ENCODE results near the gene GLIPR2.
A peak's percentile ranks its signal among the peaks of the same experiment; 100 is the strongest.
"Not testable (repeated sequence)": the region's sequence is repeated elsewhere in the genome, so short reads cannot be mapped to it uniquely, and the experiment has no call there.

GLIPR2 gene

DNA sequence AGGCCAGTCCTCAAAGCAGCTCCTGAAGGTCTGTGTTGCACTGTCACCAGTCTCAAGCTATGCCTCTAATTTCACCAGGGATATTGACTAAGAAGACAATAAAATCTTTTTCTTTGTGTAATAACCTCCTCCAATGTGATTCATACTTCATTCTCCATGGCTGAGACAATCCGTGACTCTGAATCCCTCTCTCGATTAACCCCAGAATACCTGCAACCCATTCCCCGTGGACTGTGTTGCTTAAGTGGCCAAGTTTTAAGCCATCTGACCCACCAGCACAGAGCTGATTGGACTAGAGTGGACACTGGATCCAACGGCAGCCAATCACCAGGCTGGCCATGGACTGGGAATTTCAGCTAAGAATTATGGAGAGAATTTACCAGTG lies 27.2 kb downstream of the GLIPR2 start:
- DNase-seq (ENCODE audit: low read depth), result peak; percentile 61

DNA sequence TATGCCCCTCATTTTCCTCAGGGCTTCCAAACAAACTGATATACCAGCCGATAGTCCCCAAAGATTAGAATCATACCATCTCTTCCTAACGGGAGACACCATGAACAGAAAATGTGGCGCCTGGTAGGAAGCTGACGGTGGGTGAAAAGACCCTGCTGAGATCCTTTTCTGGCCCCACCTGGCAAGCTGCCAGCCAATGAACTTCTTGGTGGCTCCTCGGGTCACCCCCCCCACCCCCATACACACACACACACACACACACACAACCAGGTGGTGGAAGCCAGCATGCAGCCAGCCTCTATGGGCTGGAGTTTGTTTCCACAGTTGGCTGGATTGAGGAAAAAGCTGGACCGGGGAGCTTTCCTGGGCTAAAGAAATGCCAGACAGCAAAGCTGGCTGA lies 27.8 kb downstream of the GLIPR2 start:
- no peak for DNase-seq (ENCODE audit: low read depth)

DNA sequence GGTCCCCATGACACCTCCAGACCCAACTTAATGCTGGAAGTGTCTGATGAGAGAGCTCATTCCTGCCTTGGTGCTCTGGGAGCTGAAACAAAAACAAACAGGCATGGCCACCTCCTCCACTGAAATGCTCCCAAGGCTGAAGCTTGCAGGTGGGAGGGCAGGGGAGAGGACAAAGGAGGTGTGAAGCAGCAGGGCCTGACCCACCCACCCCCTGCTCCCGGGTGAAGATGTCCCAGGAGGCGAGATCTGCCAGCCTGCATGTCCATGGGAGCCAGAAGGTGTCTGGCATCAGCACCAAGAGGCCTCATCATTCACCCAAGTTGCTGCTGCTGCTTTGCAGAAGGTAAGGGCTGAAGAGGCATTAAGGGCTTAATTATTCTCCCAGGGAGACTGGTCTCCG lies 28.5 kb downstream of the GLIPR2 start:
- DNase-seq (ENCODE audit: low read depth), result no peak

DNA sequence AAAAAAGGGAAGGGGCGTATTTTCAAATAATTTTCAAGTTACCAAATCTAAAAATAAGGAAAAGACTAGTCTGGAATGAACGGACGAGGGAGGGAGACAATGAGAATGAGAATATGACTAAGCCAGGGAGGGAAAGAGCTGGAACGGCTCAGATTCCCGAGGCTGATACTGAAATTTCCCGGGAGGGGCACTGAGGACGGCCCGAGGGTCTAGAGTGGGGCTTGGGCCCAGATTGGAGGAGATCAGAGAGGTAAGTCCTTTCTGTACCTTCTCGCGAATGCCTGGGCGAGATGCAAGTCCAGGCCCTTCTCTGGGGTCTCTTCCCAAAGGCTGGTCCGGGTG lies 29.3 kb downstream of the GLIPR2 start:
- DNase-seq (ENCODE audit: low read depth), result no peak

DNA sequence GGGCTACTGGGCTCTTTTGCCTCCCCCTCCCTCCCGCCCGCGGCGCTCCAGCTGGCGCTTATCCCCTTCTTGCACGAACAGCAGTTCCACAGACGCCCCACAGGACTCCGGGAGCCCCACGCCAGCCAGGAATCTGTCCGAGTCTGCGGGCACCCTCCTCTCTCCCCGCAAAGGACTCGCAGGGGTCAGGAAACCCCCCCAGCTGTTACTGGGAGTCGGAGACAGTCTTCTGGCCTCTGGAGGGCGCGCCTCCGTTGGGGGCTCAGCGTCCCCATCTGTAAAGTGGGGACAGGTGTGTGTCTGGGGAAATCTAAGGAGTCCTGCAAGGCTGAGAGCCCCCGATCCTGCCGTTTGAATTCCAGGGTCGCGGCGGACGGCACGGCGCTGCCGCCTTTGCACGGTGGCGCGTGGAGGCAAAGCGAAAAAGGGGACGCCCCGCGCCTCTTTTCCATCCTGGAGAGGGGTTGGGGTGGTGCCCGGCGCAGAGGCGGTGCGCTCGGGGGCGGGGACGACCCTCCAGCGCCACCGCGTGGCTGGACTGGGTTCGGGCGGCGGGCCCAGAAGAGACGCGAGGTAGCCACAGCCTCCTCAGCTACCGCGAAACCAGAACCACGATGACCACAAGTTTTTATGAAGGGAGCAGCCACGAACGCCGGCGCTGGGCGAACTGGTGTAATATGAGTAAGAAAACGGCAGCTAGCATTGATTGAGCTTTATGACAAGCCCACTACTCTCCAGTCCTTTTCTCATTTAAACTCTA lies 29.8 kb downstream of the GLIPR2 start:
- DNase-seq (ENCODE audit: low read depth), result peak; percentile 88

DNA sequence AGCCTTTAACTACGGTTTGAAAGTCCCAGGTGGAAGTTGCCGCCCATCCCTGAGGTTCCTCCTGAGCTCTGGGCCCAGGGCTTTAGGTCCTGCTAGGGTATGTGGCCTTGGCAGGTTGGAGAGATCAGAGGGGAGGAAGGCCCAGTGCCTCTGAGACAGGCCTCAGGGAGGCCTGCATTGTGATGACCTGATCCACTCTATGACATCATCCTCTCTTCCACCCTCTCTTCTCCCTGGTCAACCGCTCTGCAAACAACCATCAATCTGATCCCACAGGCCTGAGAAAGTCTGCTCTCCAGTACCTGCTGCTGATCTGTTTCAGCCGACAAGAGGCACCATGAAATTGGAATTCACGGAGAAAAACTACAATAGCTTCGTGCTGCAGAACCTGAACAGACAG lies 32.6 kb downstream of the GLIPR2 start, which contains the start of gene CCIN:
TSS of gene CCIN (plus strand) at position 223 of the 400 bp plus-strand sequence. CDS start at position 338, 115 bp downstream.
- DNase-seq (ENCODE audit: low read depth), result no peak

DNA sequence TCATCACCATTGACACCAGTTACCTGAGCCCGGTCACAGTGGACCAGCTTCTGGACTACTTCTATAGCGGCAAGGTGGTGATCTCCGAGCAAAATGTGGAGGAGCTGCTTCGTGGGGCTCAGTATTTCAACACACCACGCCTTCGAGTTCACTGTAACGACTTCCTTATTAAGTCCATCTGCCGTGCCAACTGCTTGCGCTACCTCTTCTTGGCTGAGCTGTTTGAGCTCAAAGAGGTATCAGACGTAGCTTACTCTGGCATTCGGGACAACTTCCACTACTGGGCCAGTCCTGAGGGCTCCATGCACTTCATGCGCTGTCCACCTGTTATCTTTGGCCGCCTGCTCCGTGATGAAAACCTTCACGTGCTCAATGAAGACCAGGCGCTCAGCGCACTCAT lies 33.2 kb downstream of the GLIPR2 start:
- DNase-seq (ENCODE audit: low read depth), result no peak

DNA sequence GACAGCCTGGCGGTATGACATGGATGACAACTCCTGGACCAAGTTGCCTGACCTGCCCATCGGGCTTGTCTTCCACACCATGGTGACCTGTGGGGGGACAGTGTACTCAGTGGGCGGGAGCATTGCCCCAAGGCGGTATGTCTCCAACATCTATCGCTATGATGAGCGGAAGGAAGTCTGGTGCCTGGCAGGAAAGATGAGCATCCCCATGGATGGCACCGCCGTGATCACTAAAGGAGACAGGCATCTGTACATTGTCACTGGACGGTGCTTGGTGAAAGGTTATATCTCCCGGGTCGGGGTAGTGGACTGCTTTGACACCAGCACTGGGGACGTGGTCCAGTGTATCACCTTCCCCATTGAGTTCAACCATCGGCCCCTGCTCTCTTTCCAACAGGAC lies 34.0 kb downstream of the GLIPR2 start:
- no peak for DNase-seq (ENCODE audit: low read depth)

DNA sequence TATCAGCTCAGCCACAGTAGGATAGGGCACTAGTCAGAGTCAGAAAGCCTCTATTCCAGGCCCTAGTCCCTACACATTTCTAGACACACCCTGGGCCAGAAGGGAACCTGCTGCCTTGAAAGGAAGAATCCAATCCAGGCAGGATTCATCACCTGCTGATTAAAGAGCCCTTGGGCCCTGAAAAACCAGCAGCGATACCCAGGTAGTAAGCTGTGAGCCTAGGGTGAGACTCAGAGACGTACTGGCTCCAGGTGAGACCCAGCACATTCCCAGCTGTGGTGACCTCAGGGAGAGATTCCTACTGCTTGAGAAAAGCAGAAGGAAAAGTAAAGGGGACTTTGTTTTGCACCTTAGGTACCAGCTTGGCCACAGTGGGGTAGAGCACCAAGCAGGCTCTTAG lies 37.3 kb downstream of the GLIPR2 start:
- no peak for DNase-seq (ENCODE audit: low read depth)

DNA sequence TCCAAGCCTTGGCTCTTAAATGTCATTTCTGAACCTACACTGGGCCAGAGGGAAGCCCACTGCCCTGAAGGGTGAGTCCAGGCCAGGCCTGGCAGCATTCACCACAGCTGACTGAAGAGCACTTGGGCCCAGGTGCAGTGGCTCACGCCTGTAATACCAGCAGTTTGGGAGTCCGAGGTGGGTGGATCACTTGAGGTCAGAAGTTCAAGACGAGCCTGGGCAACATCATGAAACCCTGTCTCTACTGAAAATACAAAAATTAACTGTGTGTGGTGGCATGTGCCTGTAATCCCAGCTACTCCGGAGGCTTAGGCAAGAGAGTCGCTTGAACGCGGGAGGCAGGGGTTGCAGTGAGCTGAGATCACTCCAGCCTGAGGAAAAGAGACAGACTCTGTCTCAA lies 37.7 kb downstream of the GLIPR2 start:
- DNase-seq (ENCODE audit: low read depth), result no peak

DNA sequence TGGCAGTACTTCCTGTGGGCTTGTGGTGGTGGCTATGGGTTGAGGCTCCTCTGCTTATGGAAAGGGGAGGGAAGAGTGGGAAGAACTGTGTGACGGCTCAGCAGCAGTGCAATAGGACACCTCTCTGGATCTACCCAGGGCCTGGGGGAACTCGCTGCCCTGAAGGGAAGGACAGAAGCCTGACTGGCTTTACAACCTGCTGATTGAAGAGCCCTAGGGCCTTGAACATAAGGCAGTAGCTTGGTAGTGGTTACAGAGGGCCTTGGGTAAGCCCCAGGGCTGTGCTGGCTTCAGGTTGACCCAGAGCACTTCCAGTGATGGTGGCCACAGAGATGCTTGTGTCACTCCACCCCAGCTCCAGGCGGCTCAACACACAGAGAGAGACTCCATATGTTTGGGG lies 38.2 kb downstream of the GLIPR2 start:
- no peak for DNase-seq (ENCODE audit: low read depth)

DNA sequence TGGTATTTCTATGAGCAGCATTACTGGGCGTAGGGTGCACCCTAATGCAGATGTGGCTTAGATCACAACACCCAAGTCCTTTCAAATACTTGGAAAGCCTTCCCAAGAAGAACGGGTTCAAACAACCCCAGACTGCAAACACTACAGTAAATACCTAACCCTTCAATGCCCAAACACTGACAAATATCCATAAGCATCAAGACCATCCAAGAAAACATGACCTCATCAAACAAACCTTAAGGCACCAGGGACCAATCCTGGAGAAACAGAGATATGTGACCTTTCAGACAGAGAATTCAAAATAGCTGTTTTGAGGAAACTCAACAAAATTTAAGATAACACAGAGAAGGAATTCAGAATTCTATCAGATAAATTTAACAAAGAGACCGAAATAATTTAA lies 38.7 kb downstream of the GLIPR2 start:
- not testable (repeated sequence) for DNase-seq (ENCODE audit: low read depth)

DNA sequence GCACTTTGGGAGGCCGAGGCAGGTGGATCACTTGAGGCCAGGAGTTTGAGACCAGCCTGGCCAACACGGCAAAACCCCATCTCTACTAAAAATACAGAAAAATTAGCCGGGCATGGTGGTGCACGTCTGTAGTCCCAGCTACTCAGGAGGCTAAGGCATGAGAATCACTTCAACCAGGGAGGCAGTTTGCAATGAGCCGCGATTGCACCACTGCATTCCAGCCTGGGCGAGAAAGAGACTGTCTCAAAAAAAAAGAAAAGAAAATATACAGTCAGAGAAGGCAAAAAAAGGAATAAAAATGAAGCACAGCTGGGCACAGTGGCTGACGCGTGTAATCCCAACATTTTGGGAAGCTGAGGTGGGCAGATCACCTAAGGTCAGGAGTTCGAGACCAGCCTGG lies 40.0 kb downstream of the GLIPR2 start:
- DNase-seq (ENCODE audit: low read depth), result not testable (repeated sequence)

DNA sequence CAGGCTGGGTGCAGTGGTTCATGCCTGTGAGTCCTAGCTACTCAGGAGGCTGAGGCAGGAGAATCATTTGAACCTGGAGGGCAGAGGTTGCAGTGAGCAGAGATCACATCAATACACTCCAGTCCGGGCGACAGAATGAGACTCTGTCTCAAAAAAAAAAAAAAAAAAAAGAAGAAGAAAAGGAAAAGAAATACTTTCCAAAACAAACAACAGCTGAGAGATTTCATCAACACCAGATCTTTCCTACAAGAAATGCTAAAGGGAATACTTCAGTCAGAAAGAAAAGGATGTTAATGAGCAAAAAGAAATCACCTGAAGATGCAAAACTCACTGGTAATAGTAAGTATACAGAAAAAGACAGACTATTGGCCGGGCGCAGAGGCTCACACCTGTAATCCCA lies 41.0 kb downstream of the GLIPR2 start:
- no peak for DNase-seq (ENCODE audit: low read depth)

DNA sequence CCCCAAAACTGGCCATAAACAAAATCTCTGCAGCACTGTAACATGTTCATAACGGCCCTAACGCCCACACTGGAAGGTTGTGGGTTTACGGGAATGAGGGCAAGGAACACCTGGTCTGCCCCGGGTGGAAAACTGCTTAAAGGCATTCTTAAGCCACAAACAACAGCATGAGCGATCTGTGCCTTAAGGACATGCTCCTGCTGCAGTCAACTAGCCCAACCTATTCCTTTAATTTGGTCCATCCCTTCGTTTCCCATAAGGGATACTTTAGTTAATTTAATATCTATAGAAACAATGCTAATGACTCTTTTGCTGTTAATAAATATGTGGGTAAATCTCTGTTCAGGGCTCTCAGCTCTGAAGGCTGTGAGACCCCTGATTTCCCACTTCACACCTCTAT lies 43.7 kb downstream of the GLIPR2 start:
- not testable (repeated sequence) for DNase-seq (ENCODE audit: low read depth)

DNA sequence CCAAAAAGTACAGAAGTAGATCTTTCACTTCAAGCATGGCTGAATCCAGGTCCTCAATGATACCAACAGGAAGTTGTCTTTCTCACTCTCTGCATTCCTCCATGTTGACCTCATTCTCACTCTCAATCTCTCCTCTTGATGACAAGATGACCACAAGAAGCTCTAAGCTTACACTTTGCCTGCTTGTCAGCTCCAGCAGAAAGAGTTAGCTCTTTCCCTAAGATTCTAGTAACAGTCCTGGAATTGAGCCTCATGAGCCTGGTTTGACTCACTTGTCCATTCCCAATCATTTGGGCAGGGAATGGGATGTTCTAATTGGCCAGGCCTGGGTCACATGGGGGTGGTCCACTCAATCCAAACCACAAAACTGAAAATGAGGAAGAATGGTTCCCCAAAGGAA lies 50.9 kb downstream of the GLIPR2 start:
- DNase-seq (ENCODE audit: low read depth), result peak; percentile 91

DNA sequence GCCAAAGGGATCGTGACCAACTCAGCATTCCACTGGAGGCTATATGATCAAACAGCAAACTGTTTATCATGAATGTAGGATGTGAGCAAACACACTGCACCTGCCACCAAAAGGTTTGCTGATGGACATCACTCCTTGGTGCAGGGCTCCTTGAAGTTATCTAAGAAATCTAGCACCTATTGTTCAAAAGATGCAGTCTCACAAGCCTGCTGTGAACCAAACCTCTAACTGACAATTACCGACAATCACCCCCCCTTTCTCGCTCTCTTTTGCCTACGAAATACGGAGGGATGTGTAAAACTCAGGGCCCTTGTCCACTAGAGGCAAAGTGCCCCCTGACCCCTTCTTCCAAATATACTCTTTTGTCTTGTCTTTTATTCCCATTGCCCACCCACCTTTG lies 51.7 kb downstream of the GLIPR2 start:
- no peak for DNase-seq (ENCODE audit: low read depth)

DNA sequence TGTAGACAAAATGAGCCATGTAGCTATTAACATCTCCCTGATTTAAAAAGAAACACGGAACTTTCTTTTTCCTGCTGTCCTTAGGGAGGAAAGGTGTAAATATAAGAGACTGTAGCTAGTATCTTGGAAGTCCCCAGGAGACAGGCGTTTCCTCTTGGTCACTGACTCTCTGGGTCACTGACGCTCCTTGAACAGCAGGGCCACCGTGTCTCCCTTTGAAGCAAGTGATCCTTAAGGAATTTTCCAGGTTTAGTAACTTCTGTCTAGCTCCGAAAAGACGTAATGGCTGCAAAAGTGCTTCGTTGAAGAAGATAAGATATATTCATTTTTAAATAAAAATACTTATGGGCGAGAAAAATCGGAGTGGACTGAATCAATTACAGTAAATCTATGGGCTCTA lies 53.4 kb downstream of the GLIPR2 start:
- DNase-seq (ENCODE audit: low read depth), result no peak

DNA sequence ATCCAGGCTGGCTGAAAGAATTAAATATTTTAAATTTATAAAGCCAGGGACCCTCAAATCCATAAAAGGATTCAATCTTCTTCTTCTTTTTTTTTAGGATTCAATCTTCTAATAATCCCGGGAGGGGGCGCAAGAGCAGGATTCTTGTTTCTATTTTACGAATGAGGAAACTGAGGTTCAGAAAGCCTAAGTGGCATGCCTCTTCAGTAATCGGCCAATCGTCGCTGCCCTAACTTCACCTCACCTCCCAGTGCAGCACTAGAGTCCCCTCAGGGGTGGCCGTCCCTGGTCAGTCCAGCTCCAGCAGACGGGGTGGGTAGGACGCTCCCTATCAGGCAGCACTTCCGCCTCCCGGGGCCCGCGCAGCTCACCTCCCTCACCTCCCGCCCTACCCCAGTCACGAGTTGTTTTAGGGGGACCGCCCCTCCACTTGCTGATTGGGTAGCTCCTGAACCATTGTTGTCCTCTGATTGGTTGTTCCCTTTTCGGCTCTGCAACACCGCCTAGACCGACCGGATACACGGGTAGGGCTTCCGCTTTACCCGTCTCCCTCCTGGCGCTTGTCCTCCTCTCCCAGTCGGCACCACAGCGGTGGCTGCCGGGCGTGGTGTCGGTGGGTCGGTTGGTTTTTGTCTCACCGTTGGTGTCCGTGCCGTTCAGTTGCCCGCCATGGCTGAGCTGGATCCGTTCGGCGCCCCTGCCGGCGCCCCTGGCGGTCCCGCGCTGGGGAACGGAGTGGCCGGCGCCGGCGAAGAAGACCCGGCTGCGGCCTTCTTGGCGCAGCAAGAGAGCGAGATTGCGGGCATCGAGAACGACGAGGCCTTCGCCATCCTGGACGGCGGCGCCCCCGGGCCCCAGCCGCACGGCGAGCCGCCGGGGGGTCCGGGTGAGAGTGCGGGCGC lies 54.1 kb downstream of the GLIPR2 start, which contains the start of gene CLTA:
TSS of gene CLTA (plus strand) at position 534 of the 902 bp plus-strand sequence. CDS start at position 670, 136 bp downstream.
- DNase-seq (ENCODE audit: low read depth), result peak; percentile 99

DNA sequence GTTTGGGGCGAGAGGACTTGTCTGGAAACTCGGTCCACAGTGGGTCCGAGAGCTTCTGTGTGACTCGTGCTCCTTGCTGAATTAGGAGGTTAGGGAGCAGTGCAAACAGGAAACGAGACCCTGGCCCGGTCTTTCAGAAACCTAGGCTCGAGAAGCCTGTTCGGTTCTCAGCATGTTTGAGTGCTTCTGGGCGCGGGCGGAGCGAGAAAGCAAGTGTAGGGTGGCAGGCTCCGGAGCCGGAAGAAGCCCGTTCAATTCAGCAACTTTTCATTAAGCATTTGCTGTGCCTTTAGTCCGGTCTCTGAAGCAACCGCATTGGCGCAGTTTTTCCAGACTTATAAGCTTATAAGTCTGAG lies 54.7 kb downstream of the GLIPR2 start:
- DNase-seq (ENCODE audit: low read depth), result peak; percentile 56

DNA sequence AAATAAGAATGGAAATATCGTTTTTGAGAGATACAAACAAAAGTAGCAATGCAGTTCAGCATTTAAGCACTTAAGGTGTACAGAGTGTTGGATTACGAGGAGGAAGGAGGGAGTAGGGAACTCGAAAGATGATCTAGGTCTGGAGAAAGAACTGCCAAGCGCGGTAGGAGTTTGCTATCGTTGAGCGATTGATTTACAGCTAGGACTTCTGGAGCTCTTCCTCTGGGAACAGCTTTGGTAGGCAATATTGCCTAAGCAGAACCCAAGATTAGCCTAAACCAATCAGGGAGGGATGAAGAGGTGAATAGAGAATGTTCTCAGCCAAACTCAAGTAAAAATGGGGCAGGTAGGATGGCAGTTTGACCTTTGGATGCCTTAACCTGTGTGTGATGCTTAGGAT lies 55.2 kb downstream of the GLIPR2 start:
- no peak for DNase-seq (ENCODE audit: low read depth)

DNA sequence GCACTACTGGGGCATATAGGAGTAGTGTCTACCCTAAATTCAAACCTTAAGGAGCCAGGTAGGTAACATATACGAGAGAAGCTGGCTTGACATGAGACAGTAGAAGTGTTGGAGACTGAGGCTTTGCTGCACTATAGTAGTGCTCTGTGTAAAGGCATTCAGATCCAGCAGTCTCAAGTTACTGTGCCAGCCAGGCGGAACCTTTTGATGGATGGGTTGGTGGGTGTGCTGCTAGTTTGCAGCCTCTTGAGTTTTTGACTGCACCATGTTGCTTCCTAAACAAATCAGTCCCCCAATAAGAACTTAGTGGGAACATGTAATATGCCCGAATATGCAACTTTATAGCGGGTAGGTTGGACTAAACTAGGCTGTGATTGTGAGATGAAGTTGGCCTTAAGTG lies 55.7 kb downstream of the GLIPR2 start:
- no peak for DNase-seq (ENCODE audit: low read depth)

DNA sequence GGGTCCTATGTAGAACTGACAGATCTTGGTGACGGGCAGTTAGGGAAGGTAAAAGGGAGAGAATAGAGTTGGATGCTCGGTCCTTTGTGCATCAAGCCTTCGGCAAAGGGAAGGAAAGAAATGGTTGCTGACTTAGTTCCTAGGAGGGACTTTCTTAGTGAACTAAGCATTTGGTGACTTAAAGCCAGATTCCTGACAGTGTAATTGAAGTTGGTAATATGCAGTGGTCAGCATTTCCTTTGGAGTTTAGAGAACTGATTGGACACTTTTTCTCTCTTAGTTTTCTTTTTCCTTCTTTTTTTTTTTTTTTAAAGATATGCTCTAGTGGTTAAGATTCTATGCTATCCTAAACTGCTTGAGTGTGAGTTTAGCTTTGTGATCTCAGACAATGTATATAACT lies 56.5 kb downstream of the GLIPR2 start:
- no peak for DNase-seq (ENCODE audit: low read depth)

All from iris pigment epithelial cell (primary cell).